A673 (cell line): ENCODE results near the gene ATP8A2. TPM values are rescaled to one million over a fixed set of nuclear protein-coding genes. Genes with fewer than 3 reads are reported as not detected.
"Not testable (repeated sequence)": the region's sequence is repeated elsewhere in the genome, so short reads cannot be mapped to it uniquely, and the experiment has no call there.

Source experiments
- BruUV-seq: library from RNA; stranded (reverse); fragments of 400-500 nt; replicated peaks from 2 replicates; lab custom pipeline; 2021; lab: Mats Ljungman, UMichigan
- CTCF ChIA-PET: fragments of 300-600 bp; sonication (Branson Sonifier 250); formaldehyde crosslinking; loops from one replicate; lab custom pipeline; 2022; ENCODE audit warnings: antibody characterized with exemption; lab: Charles Lee
- POLR2A ChIA-PET: fragments of 300-600 bp; sonication (Branson Sonifier 250); formaldehyde crosslinking; loops from one replicate; lab custom pipeline; 2022; ENCODE audit warnings: antibody characterized with exemption; ENCODE audit not compliant: low non-redundant PET; lab: Charles Lee
- DNase-seq: peaks from one replicate; pipeline ENCODE4 v3.0.0-alpha.2; 2015; ENCODE audit warnings: low spot score
- H3K27ac ChIP-seq: fragments of 200-600 bp; sonication (generic); 2 replicates; pipeline ENCODE4 v1.5.1; 2016; ENCODE audit warnings: mixed run types, low read depth, mild to moderate bottlenecking, mixed read lengths, antibody characterized with exemption, low read length; ENCODE audit not compliant: poor library complexity, severe bottlenecking
- H3K27me3 ChIP-seq: fragments of 200-600 bp; sonication (generic); replicated peaks from 2 replicates; pipeline ENCODE4 v1.6.1; 2017; ENCODE audit warnings: mixed run types, low read depth, mild to moderate bottlenecking, mixed read lengths, antibody characterized with exemption, low read length; ENCODE audit not compliant: insufficient read depth, poor library complexity
- H3K36me3 ChIP-seq: fragments of 200-600 bp; sonication (generic); 2 replicates; pipeline ENCODE4 v1.6.1; 2016; ENCODE audit warnings: mixed run types, mild to moderate bottlenecking, mixed read lengths, antibody characterized with exemption, low read length; ENCODE audit not compliant: insufficient read depth, poor library complexity, severe bottlenecking
- H3K4me1 ChIP-seq: fragments of 200-600 bp; sonication (generic); 2 replicates; pipeline ENCODE4 v1.6.1; 2017; ENCODE audit warnings: mixed run types, mild to moderate bottlenecking, mixed read lengths, antibody characterized with exemption, low read length; ENCODE audit not compliant: insufficient read depth, poor library complexity, severe bottlenecking
- H3K4me3 ChIP-seq: fragments of 200-600 bp; sonication (generic); 2 replicates; pipeline ENCODE4 v1.5.1; 2016; ENCODE audit warnings: low read depth, mixed run types, mild to moderate bottlenecking, mixed read lengths, low read length; ENCODE audit not compliant: poor library complexity, severe bottlenecking
- H3K9me3 ChIP-seq: fragments of 200-600 bp; sonication (generic); 2 replicates; pipeline ENCODE4 v1.6.1; 2016; ENCODE audit warnings: mixed run types, low read depth, mild to moderate bottlenecking, mixed read lengths, antibody characterized with exemption, low read length; ENCODE audit not compliant: poor library complexity, severe bottlenecking
- EZH2 ChIP-seq: fragments of 200-600 bp; sonication (generic); IDR thresholded peaks from 2 replicates; pipeline ENCODE4 v1.6.1; 2017; ENCODE audit warnings: borderline replicate concordance, low read depth, mild to moderate bottlenecking, mixed read lengths, antibody characterized with exemption, low read length; ENCODE audit not compliant: poor library complexity, severe bottlenecking
- intact Hi-C: fragments of 100-400 bp; cut with micrococcal nuclease; formaldehyde crosslinking; loops from one replicate; pipeline ENCODE4 v1.10.0; 2022; ENCODE audit not compliant: unreplicated experiment
- total RNA-seq: library from RNA; stranded (reverse); gene quantifications from 2 replicates; pipeline ENCODE4 v1.2.3, GENCODE V29; 2021
- TF ChIP-seq, protein P1 (sequence below): fragments of 300-800, 200-600 bp; sonication (generic); conservative IDR thresholded peaks from 2 replicates; pipeline ENCODE4 v1.5.1; 2017; ENCODE audit warnings: low read depth, mild to moderate bottlenecking, antibody characterized with exemption, low read length, moderate library complexity, mixed read lengths

ATP8A2 gene
- total RNA-seq, 1 experiment from 2014 or later = 0.92 TPM

DNA sequence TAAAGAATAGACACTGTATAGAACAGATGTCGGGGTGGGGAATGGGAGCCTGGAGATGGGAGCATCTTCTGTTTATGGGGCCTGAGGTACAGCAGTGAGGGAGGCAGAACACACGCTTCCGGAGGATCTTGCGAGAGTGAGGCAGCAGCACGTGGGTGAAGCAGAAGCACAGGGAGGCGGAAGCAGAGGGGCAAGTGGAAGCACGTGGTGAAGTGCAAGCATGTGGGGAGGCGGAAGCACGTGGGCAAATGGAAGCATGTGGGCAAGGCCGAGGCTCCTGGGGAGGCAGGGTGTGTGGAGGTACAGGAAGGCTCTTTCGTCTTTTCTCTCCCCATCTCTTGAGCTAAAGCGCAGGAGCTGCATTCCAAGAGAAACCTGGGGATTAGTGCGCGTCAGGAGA is 198.4 kb downstream of the ATP8A2 start:
- Histone ChIP-seq H3K36me3 (no peaks in the 10 kb centered on the region), H3K4me1 (peaks cover 3% of the 10 kb centered on the region), H3K9me3 (no peaks in the 10 kb centered on the region), H3K4me3 (no peak overlapping the region), H3K27me3 (no peaks in the 10 kb centered on the region), H3K27ac (no peak overlapping the region)
- ChIA-PET CTCF (no interaction called here), POLR2A (interaction anchor here (0.6 kb wide), 1 partner anchor 965 kb away, joined by 3 read pairs; no protein-coding TSS in a partner anchor)
- DNase-seq = no peak
- no TSS peak for BruUV-seq
- intact Hi-C loops = loop anchor here (5.0 kb wide), 1 partner anchor 252 kb away; no protein-coding TSS in a partner anchor
- TF ChIP-seq, protein P1, sequence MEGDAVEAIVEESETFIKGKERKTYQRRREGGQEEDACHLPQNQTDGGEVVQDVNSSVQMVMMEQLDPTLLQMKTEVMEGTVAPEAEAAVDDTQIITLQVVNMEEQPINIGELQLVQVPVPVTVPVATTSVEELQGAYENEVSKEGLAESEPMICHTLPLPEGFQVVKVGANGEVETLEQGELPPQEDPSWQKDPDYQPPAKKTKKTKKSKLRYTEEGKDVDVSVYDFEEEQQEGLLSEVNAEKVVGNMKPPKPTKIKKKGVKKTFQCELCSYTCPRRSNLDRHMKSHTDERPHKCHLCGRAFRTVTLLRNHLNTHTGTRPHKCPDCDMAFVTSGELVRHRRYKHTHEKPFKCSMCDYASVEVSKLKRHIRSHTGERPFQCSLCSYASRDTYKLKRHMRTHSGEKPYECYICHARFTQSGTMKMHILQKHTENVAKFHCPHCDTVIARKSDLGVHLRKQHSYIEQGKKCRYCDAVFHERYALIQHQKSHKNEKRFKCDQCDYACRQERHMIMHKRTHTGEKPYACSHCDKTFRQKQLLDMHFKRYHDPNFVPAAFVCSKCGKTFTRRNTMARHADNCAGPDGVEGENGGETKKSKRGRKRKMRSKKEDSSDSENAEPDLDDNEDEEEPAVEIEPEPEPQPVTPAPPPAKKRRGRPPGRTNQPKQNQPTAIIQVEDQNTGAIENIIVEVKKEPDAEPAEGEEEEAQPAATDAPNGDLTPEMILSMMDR = no peak
- TF ChIP-seq EZH2 = no peak

DNA sequence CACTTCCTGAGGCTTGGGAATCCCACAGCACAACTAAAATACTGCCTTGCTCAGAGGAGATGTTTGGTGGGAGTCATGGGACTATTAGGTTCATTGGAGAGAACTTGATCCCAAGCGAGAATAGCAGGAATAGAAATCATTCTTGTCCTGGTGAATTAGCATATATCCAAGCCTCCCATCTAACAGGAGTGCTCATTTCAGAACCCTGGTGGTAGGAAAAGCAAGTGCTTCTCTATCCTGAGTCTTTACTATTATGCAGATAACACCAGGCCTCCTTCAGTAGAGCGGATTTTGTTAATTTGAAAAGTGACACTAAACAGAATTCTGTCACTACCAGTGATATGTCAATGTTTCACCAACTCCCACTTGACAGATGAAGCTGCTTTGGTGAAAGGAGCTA is 199.5 kb downstream of the ATP8A2 start:
- Histone ChIP-seq H3K4me3 (no peak overlapping the region), H3K36me3 (no peaks in the 10 kb centered on the region), H3K4me1 (peaks cover 3% of the 10 kb centered on the region), H3K9me3 (no peaks in the 10 kb centered on the region), H3K27ac (no peak overlapping the region), H3K27me3 (no peaks in the 10 kb centered on the region)
- DNase-seq = no peak
- ChIA-PET POLR2A (no interaction called here), CTCF (no interaction called here)
- BruUV-seq = no TSS peak
- intact Hi-C loops = loop anchor here (5.0 kb wide), 1 partner anchor 251 kb away; no protein-coding TSS in a partner anchor
- TF ChIP-seq EZH2 = no peak
- TF ChIP-seq, protein P1 = peak; percentile 31; the same call in 1 of the 2 replicates

DNA sequence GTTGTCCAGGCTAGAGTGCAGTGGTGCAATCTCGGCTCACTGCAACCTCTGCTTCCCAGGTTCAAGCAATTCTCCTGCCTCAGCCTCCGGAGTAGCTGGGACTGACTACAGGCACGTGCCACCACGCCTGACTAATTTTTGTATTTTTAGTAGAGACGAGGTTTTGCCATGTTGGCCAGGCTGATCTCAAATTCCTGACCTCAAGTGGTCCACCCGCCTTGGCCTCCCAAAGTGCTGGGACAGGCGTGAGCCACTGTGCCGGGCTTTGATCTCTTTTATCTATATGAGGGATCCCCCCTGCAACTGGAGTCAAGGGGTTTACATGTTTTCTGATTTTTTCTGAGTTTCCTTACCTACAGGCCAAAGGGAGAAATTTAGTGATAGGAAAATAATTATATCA is 200.4 kb downstream of the ATP8A2 start:
- H3K4me1 ChIP-seq, CTCF ChIA-PET, POLR2A ChIA-PET, H3K4me3 ChIP-seq, DNase-seq, BruUV-seq, H3K27me3 ChIP-seq, H3K27ac ChIP-seq, H3K36me3 ChIP-seq, H3K9me3 ChIP-seq: not testable (repeated sequence)
- intact Hi-C loops = loop anchor here (5.0 kb wide), 1 partner anchor 250 kb away; no protein-coding TSS in a partner anchor
